GM23338 (cell line): ENCODE measurements around the gene LPCAT3. TPM values are rescaled to one million over a fixed set of nuclear protein-coding genes. Genes with fewer than 3 reads are reported as not detected.

Source experiments
- ATAC-seq: fragments of 200-7000 bp; cut with Tn5 transposase; 3 replicates; pipeline ENCODE4 v1.9.1; 2020
- DNase-seq: peaks from one replicate; pipeline ENCODE4 v3.0.0-alpha.2; 2015; ENCODE audit warnings: low spot score
- H2AFZ ChIP-seq: fragments of 200-600 bp; sonication (generic); 2 replicates; pipeline ENCODE4 v1.8.0; 2016; ENCODE audit warnings: antibody characterized with exemption, mild to moderate bottlenecking, moderate library complexity
- H3F3A ChIP-seq: fragments of 200-600 bp; sonication (generic); replicated peaks from 2 replicates; pipeline ENCODE4 v1.8.0; 2017; ENCODE audit warnings: antibody characterized with exemption, mixed run types, low read depth
- H3K27ac ChIP-seq: fragments of 200-600 bp; sonication (generic); 2 replicates; pipeline ENCODE4 v1.6.1; 2016; ENCODE audit warnings: low read depth
- H3K27me3 ChIP-seq: fragments of 200-600 bp; sonication (generic); 2 replicates; pipeline ENCODE4 v1.8.0; 2016; ENCODE audit warnings: mild to moderate bottlenecking, mixed run types, moderate library complexity; ENCODE audit not compliant: insufficient read depth
- H3K36me3 ChIP-seq: fragments of 200-600 bp; sonication (generic); 2 replicates; pipeline ENCODE4 v1.8.0; 2016; ENCODE audit warnings: mild to moderate bottlenecking; ENCODE audit not compliant: insufficient read depth
- H3K4me1 ChIP-seq: fragments of 200-600 bp; sonication (generic); 2 replicates; pipeline ENCODE4 v1.8.0; 2016; ENCODE audit warnings: mild to moderate bottlenecking, moderate library complexity; ENCODE audit not compliant: insufficient read depth
- H3K4me2 ChIP-seq: fragments of 200-600 bp; sonication (generic); 2 replicates; pipeline ENCODE4 v1.7.1; 2017; ENCODE audit warnings: mixed run types
- H3K4me3 ChIP-seq: fragments of 200-600 bp; sonication (generic); 2 replicates; pipeline ENCODE4 v1.6.1; 2016; ENCODE audit warnings: mixed run types
- H3K79me2 ChIP-seq: fragments of 200-600 bp; sonication (generic); replicated peaks from 2 replicates; pipeline ENCODE4 v1.8.0; 2017; ENCODE audit warnings: mild to moderate bottlenecking; ENCODE audit not compliant: insufficient read depth
- H3K9me2 ChIP-seq: fragments of 200-600 bp; sonication (generic); 2 replicates; pipeline ENCODE4 v1.8.0; 2017; ENCODE audit not compliant: insufficient read depth
- H4K20me1 ChIP-seq: fragments of 200-600 bp; sonication (generic); replicated peaks from 2 replicates; pipeline ENCODE4 v1.8.0; 2017; ENCODE audit warnings: mild to moderate bottlenecking; ENCODE audit not compliant: insufficient read depth
- H3K27ac Mint-ChIP-seq: 2 replicates; pipeline ENCODE4 v1.8.0; 2020; ENCODE audit warnings: inconsistent platforms, mild to moderate bottlenecking, moderate library complexity, mixed read lengths
- H3K27me3 Mint-ChIP-seq: 3 replicates; pipeline ENCODE4 v1.8.0; 2022; ENCODE audit warnings: low read depth, mild to moderate bottlenecking, moderate library complexity, mixed read lengths, inconsistent platforms; ENCODE audit not compliant: insufficient read depth, poor library complexity
- H3K36me3 Mint-ChIP-seq: 3 replicates; pipeline ENCODE4 v1.8.0; 2021; ENCODE audit warnings: low read depth, mild to moderate bottlenecking, inconsistent platforms, moderate library complexity, mixed read lengths
- H3K4me1 Mint-ChIP-seq: 3 replicates; pipeline ENCODE4 v1.8.0; 2020; ENCODE audit warnings: mild to moderate bottlenecking, inconsistent platforms, mixed read lengths
- H3K4me3 Mint-ChIP-seq: 3 replicates; pipeline ENCODE4 v1.8.0; 2021; ENCODE audit warnings: moderate library complexity, mild to moderate bottlenecking, inconsistent platforms, mixed read lengths
- H3K9me3 Mint-ChIP-seq: 3 replicates; pipeline ENCODE4 v1.8.0; 2020; ENCODE audit warnings: moderate library complexity, mild to moderate bottlenecking, inconsistent platforms, mixed read lengths
- CREB1 ChIP-seq: fragments of 250-450 bp; sonication (Bioruptor Pico); IDR thresholded peaks from 2 replicates; pipeline ENCODE4 v1.5.0; 2020; ENCODE audit warnings: low read depth, mild to moderate bottlenecking, moderate library complexity
- EZH2 ChIP-seq: fragments of 200-600 bp; sonication (generic); IDR thresholded peaks from one replicate; pipeline ENCODE4 v1.8.0; 2017; ENCODE audit warnings: antibody characterized with exemption, mild to moderate bottlenecking, low read depth; ENCODE audit not compliant: unreplicated experiment
- EZH2phosphoT487 ChIP-seq: fragments of 200-600 bp; sonication (generic); IDR thresholded peaks from one replicate; pipeline ENCODE4 v1.8.1; 2018; ENCODE audit warnings: antibody characterized with exemption; ENCODE audit not compliant: unreplicated experiment
- JUNB ChIP-seq: IDR thresholded peaks from one replicate; pipeline ENCODE4 v1.6.1; 2016; ENCODE audit warnings: antibody characterized with exemption; ENCODE audit not compliant: unreplicated experiment
- NANOG ChIP-seq: IDR thresholded peaks from 2 replicates; pipeline ENCODE4 v1.6.1; 2016; ENCODE audit warnings: antibody characterized with exemption, borderline replicate concordance
- POLR2AphosphoS5 ChIP-seq: IDR thresholded peaks from 2 replicates; pipeline ENCODE4 v1.6.1; 2016; ENCODE audit warnings: antibody characterized with exemption, low read depth
- STAT1 ChIP-seq: IDR thresholded peaks from one replicate; pipeline ENCODE4 v1.6.1; 2016; ENCODE audit warnings: antibody characterized with exemption; ENCODE audit not compliant: unreplicated experiment
- ZNF114 ChIP-seq: fragments of 250-450 bp; sonication (Bioruptor Pico); IDR thresholded peaks from 2 replicates; pipeline ENCODE4 v1.5.0; 2020; ENCODE audit warnings: mild to moderate bottlenecking, moderate library complexity
- ZNF331 ChIP-seq: fragments of 250-450 bp; sonication (Bioruptor Pico); IDR thresholded peaks from 2 replicates; pipeline ENCODE4 v1.5.0; 2020; ENCODE audit warnings: low read depth, mild to moderate bottlenecking, moderate library complexity
- polyA plus RNA-seq: library from polyadenylated mRNA; unstranded; fragments of >200 nt; fragmentation: Nextera tagmentation; extraction: Ambion mirVana; gene quantifications from 2 replicates; pipeline ENCODE4 v1.2.1, GENCODE V29; 2016
- total RNA-seq: library from RNA; depleted of rRNA; stranded (reverse); fragments of >200 nt; shearing (Covaris generic); gene quantifications from 2 replicates; pipeline ENCODE4 v1.2.3, GENCODE V29; 2014
- TF ChIP-seq, protein P1 (sequence below): IDR thresholded peaks from 2 replicates; pipeline ENCODE4 v1.6.1; 2016; ENCODE audit warnings: antibody characterized with exemption
- TF ChIP-seq, protein P2 (sequence below), 2 experiments: fragments of 200-600 bp in 1 of 2; sonication (generic) in 1 of 2; conservative IDR thresholded peaks; 2 replicates each; pipeline versions ENCODE4 v1.5.1 to v1.6.1; 2016 to 2017; ENCODE audit warnings: antibody characterized with exemption in 2 of 2, low read depth in 2 of 2, mild to moderate bottlenecking in 2 of 2, moderate library complexity in 1 of 2

Gene LPCAT3
- total and polyA plus RNA-seq, 2 experiments from 2014 or later: 21.4 to 51.5 TPM

DNA sequence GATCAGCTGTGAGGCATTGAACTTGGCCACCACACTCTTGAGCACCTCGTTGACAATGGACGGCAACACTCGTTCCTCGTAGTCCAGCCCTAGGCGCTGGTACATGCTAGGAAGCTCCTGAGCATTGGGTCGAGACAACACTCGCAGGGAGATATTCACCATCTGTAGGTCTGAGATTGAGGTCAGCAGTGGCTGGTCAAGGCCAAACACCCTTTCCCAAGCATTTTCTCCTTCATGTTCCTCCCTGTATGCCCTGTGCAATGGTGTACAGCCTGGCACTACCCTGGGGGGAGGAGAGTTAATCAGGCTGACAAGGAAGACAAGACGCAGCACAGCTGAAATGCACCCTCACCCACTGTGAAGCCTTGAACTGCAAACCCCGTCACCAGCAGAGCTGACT, 49.9 kb downstream of the LPCAT3 start:
- Mint-ChIP-seq H3K4me1 (peaks cover 47% of the 10 kb centered on the region), H3K4me3 (peak overlapping the region; percentile 100), H3K27ac (peak overlapping the region; percentile 99), H3K36me3 (peaks cover 79% of the 10 kb centered on the region), H3K9me3 (peaks cover 2% of the 10 kb centered on the region; the same call in 1 of the 3 replicates), H3K27me3 (peaks cover 21% of the 10 kb centered on the region)
- DNase-seq (no peak), ATAC-seq (no peak)
- Histone ChIP-seq H3K4me3 (peak overlapping the region; percentile 73; the same call in 1 of the 2 replicates), H3F3A (peaks cover 55% of the 10 kb centered on the region), H3K27ac (peak overlapping the region; percentile 92; the same call in 1 of the 2 replicates), H3K27me3 (no peaks in the 10 kb centered on the region), H3K4me1 (peaks cover 34% of the 10 kb centered on the region), H3K79me2 (peaks cover 68% of the 10 kb centered on the region), H3K36me3 (peaks cover 31% of the 10 kb centered on the region), H4K20me1 (peaks cover 10% of the 10 kb centered on the region; the same call in 1 of the 2 replicates), H2AFZ (no peak overlapping the region), H3K4me2 (no peak overlapping the region), H3K9me2 (no peaks in the 10 kb centered on the region)
- no peak for TF ChIP-seq EZH2phosphoT487

DNA sequence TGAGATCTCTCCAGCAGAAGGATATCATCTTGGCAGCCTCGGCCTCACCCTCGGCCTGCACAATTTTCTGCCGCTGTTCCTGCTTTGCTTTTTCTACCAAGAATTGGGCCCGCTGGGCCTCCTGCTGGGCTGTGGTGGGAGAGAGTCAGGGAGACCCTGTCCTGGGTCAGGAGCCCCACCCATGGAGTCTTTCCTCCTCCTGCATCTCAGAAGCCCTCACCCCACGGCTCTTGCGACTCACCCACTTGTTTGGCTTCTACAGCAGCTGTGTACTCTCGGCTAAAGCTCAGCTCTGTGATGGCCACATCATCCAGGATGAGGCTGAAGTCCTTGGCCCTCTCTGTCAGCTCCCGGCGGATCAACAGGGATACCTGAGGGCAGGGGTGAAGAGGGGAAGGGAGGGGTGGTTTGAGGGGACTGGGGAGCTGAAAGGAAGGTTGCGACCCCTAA, 50.6 kb downstream of the LPCAT3 start:
- ATAC-seq: no peak
- Mint-ChIP-seq H3K4me3 (no peak overlapping the region; the same call in 2 of the 3 replicates), H3K36me3 (peaks cover 73% of the 10 kb centered on the region), H3K9me3 (peaks cover 2% of the 10 kb centered on the region; the same call in 1 of the 3 replicates), H3K27me3 (peaks cover 21% of the 10 kb centered on the region), H3K27ac (no peak overlapping the region), H3K4me1 (peaks cover 48% of the 10 kb centered on the region)
- Histone ChIP-seq H3K36me3 (peaks cover 31% of the 10 kb centered on the region), H2AFZ (no peak overlapping the region), H3K4me1 (peaks cover 36% of the 10 kb centered on the region), H3K27me3 (no peaks in the 10 kb centered on the region), H3K27ac (0 out of 2 replicates have a peak overlapping the region, but pooled peaks have one; percentile 50), H4K20me1 (peaks cover 7% of the 10 kb centered on the region; the same call in 1 of the 2 replicates), H3K4me2 (no peak overlapping the region), H3K4me3 (no peak overlapping the region), H3F3A (peaks cover 55% of the 10 kb centered on the region), H3K79me2 (peaks cover 67% of the 10 kb centered on the region), H3K9me2 (no peaks in the 10 kb centered on the region)
- no peak for DNase-seq
- TF ChIP-seq, protein P1, sequence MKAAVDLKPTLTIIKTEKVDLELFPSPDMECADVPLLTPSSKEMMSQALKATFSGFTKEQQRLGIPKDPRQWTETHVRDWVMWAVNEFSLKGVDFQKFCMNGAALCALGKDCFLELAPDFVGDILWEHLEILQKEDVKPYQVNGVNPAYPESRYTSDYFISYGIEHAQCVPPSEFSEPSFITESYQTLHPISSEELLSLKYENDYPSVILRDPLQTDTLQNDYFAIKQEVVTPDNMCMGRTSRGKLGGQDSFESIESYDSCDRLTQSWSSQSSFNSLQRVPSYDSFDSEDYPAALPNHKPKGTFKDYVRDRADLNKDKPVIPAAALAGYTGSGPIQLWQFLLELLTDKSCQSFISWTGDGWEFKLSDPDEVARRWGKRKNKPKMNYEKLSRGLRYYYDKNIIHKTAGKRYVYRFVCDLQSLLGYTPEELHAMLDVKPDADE: no peak
- TF ChIP-seq POLR2AphosphoS5: no peak
- TF ChIP-seq ZNF331 (CRISPR knock-in tag): no peak
- no peak for TF ChIP-seq JUNB
- no peak for TF ChIP-seq EZH2

DNA sequence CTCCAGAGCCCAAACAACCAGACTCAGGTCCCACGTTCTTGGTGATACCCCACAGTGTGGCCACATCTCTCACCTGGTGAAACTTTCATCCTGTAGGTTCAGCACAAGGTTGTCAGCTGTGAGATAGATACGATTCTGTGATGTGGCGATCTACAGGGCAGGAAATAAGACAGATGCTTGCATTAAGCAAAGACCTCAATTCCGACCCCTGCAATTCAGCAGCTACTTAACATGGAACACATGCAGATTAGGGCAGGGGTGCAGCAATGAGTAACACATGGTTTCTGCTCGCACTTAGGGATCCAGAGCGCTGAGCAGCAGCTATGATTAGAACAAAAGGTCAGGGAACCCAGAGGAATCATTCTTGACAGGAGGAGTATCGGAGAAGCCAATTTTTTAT, 51.9 kb downstream of the LPCAT3 start:
- no peak overlapping the region for H3K27ac Mint-ChIP-seq
- TF ChIP-seq CREB1: no peak
- TF ChIP-seq ZNF114 (CRISPR knock-in tag): no peak
- no peak for TF ChIP-seq STAT1
- TF ChIP-seq, protein P2, sequence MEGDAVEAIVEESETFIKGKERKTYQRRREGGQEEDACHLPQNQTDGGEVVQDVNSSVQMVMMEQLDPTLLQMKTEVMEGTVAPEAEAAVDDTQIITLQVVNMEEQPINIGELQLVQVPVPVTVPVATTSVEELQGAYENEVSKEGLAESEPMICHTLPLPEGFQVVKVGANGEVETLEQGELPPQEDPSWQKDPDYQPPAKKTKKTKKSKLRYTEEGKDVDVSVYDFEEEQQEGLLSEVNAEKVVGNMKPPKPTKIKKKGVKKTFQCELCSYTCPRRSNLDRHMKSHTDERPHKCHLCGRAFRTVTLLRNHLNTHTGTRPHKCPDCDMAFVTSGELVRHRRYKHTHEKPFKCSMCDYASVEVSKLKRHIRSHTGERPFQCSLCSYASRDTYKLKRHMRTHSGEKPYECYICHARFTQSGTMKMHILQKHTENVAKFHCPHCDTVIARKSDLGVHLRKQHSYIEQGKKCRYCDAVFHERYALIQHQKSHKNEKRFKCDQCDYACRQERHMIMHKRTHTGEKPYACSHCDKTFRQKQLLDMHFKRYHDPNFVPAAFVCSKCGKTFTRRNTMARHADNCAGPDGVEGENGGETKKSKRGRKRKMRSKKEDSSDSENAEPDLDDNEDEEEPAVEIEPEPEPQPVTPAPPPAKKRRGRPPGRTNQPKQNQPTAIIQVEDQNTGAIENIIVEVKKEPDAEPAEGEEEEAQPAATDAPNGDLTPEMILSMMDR (conservative IDR thresholded peaks at IDR 0.05; ENCODE audit: low read depth in 2 of 2): no peak
- TF ChIP-seq NANOG: no peak
- Histone ChIP-seq H3K79me2 (peaks cover 54% of the 10 kb centered on the region), H3K4me1 (peaks cover 38% of the 10 kb centered on the region), H3K36me3 (peaks cover 31% of the 10 kb centered on the region), H3K4me3 (no peak overlapping the region), H3K4me2 (no peak overlapping the region), H4K20me1 (peaks cover 7% of the 10 kb centered on the region; the same call in 1 of the 2 replicates), H3F3A (peaks cover 61% of the 10 kb centered on the region), H3K27me3 (no peaks in the 10 kb centered on the region), H3K9me2 (no peaks in the 10 kb centered on the region), H3K27ac (peak overlapping the region; percentile 27; the same call in 1 of the 2 replicates), H2AFZ (no peak overlapping the region)
- H3K27me3 Mint-ChIP-seq: peaks cover 26% of the 10 kb centered on the region
- ATAC-seq: no peak
- peaks cover 2% of the 10 kb centered on the region; the same call in 1 of the 3 replicates for H3K9me3 Mint-ChIP-seq
- peaks cover 65% of the 10 kb centered on the region for H3K36me3 Mint-ChIP-seq
- H3K4me3 Mint-ChIP-seq: no peak overlapping the region; the same call in 2 of the 3 replicates
- no peak for DNase-seq
- peaks cover 49% of the 10 kb centered on the region for H3K4me1 Mint-ChIP-seq
